Neural cell (in vitro differentiated cells): ENCODE measurements around the gene RNF20.

Source experiments
- CTCF ChIP-seq: fragments of 450-650 bp; IDR thresholded peaks from 2 replicates; pipeline ENCODE4 v1.5.1; 2014; ENCODE audit warnings: antibody characterized with exemption, mild to moderate bottlenecking, moderate library complexity; ENCODE audit not compliant: poor library complexity, severe bottlenecking
- EP300 ChIP-seq: fragments of 450-650 bp; conservative IDR thresholded peaks from 2 replicates; pipeline ENCODE4 v1.6.1; 2014; ENCODE audit warnings: antibody characterized with exemption, mild to moderate bottlenecking, moderate library complexity; ENCODE audit not compliant: poor library complexity, severe bottlenecking
- EZH2 ChIP-seq: fragments of 200-600, 300-800 bp; shearing (Covaris generic), sonication (generic); IDR thresholded peaks from 2 replicates; pipeline ENCODE4 v1.6.1; 2014; ENCODE audit warnings: antibody characterized with exemption, low read length, borderline replicate concordance, mild to moderate bottlenecking; ENCODE audit not compliant: insufficient read depth, poor library complexity, severe bottlenecking
- MXI1 ChIP-seq: fragments of 450-650 bp; conservative IDR thresholded peaks from 2 replicates; pipeline ENCODE4 v1.6.1; 2014; ENCODE audit warnings: antibody characterized with exemption, mild to moderate bottlenecking; ENCODE audit not compliant: poor library complexity, severe bottlenecking
- POLR2AphosphoS5 ChIP-seq: IDR thresholded peaks from 2 replicates; pipeline ENCODE4 v1.6.1; 2012
- RAD21 ChIP-seq: fragments of 450-650 bp; conservative IDR thresholded peaks from 2 replicates; pipeline ENCODE4 v1.6.1; 2014; ENCODE audit warnings: antibody characterized with exemption, mild to moderate bottlenecking, moderate library complexity
- REST ChIP-seq: IDR thresholded peaks from 2 replicates; pipeline ENCODE4 v1.6.1; 2012; ENCODE audit warnings: borderline replicate concordance
- SMC3 ChIP-seq: fragments of 450-650 bp; conservative IDR thresholded peaks from 2 replicates; pipeline ENCODE4 v1.6.1; 2014; ENCODE audit warnings: antibody characterized with exemption, mild to moderate bottlenecking, moderate library complexity; ENCODE audit not compliant: poor library complexity

- no peak for TF ChIP-seq CTCF
- TF ChIP-seq EP300 = no peak
- no peak for TF ChIP-seq RAD21
- no peak for TF ChIP-seq EZH2
- no peak for TF ChIP-seq POLR2AphosphoS5
- no peak for TF ChIP-seq REST
- TF ChIP-seq MXI1 = no peak
- TF ChIP-seq SMC3 = no peak
These were observed 59.1 kb downstream of the RNF20 start for GRCh38 chr9:101592788-101593187.
